ENCODE results near the gene BIRC6. TPM values are rescaled to one million over a fixed set of nuclear protein-coding genes. Genes with fewer than 3 reads are reported as not detected.

BIRC6 gene
- total and polyA plus RNA-seq, 2 of the 8 experiments (the other 6 are each of a cell fraction or from before 2014, with no cell fraction given), result 32.5 to 69.5 TPM

DNA sequence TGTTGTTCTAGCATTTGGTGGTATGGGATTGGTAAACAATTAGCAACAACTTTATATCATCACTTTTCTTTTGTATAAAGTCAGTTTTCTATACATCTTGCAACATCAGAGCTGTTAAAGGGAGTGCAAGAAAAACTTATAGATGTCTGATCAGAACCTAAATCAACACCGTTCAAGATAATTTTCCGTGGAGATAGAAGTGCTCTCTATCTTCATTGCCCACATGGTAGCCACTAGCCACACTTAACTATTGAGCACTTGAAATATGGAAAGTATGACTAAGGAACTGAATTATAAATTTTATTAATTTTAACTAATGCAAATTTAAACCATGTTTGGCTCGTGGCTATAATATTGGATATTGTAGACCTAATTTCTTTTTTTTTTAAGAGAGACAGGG, 276.2 kb downstream of the BIRC6 start (continued):
- TF ChIP-seq, protein P1, sequence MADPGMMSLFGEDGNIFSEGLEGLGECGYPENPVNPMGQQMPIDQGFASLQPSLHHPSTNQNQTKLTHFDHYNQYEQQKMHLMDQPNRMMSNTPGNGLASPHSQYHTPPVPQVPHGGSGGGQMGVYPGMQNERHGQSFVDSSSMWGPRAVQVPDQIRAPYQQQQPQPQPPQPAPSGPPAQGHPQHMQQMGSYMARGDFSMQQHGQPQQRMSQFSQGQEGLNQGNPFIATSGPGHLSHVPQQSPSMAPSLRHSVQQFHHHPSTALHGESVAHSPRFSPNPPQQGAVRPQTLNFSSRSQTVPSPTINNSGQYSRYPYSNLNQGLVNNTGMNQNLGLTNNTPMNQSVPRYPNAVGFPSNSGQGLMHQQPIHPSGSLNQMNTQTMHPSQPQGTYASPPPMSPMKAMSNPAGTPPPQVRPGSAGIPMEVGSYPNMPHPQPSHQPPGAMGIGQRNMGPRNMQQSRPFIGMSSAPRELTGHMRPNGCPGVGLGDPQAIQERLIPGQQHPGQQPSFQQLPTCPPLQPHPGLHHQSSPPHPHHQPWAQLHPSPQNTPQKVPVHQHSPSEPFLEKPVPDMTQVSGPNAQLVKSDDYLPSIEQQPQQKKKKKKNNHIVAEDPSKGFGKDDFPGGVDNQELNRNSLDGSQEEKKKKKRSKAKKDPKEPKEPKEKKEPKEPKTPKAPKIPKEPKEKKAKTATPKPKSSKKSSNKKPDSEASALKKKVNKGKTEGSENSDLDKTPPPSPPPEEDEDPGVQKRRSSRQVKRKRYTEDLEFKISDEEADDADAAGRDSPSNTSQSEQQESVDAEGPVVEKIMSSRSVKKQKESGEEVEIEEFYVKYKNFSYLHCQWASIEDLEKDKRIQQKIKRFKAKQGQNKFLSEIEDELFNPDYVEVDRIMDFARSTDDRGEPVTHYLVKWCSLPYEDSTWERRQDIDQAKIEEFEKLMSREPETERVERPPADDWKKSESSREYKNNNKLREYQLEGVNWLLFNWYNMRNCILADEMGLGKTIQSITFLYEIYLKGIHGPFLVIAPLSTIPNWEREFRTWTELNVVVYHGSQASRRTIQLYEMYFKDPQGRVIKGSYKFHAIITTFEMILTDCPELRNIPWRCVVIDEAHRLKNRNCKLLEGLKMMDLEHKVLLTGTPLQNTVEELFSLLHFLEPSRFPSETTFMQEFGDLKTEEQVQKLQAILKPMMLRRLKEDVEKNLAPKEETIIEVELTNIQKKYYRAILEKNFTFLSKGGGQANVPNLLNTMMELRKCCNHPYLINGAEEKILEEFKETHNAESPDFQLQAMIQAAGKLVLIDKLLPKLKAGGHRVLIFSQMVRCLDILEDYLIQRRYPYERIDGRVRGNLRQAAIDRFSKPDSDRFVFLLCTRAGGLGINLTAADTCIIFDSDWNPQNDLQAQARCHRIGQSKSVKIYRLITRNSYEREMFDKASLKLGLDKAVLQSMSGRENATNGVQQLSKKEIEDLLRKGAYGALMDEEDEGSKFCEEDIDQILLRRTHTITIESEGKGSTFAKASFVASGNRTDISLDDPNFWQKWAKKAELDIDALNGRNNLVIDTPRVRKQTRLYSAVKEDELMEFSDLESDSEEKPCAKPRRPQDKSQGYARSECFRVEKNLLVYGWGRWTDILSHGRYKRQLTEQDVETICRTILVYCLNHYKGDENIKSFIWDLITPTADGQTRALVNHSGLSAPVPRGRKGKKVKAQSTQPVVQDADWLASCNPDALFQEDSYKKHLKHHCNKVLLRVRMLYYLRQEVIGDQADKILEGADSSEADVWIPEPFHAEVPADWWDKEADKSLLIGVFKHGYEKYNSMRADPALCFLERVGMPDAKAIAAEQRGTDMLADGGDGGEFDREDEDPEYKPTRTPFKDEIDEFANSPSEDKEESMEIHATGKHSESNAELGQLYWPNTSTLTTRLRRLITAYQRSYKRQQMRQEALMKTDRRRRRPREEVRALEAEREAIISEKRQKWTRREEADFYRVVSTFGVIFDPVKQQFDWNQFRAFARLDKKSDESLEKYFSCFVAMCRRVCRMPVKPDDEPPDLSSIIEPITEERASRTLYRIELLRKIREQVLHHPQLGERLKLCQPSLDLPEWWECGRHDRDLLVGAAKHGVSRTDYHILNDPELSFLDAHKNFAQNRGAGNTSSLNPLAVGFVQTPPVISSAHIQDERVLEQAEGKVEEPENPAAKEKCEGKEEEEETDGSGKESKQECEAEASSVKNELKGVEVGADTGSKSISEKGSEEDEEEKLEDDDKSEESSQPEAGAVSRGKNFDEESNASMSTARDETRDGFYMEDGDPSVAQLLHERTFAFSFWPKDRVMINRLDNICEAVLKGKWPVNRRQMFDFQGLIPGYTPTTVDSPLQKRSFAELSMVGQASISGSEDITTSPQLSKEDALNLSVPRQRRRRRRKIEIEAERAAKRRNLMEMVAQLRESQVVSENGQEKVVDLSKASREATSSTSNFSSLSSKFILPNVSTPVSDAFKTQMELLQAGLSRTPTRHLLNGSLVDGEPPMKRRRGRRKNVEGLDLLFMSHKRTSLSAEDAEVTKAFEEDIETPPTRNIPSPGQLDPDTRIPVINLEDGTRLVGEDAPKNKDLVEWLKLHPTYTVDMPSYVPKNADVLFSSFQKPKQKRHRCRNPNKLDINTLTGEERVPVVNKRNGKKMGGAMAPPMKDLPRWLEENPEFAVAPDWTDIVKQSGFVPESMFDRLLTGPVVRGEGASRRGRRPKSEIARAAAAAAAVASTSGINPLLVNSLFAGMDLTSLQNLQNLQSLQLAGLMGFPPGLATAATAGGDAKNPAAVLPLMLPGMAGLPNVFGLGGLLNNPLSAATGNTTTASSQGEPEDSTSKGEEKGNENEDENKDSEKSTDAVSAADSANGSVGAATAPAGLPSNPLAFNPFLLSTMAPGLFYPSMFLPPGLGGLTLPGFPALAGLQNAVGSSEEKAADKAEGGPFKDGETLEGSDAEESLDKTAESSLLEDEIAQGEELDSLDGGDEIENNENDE (IDR thresholded peaks at IDR 0.05; ENCODE audit: insufficient replicate concordance, low read length), result no peak
- TF ChIP-seq POLR2A (IDR thresholded peaks at IDR 0.05; ENCODE audit: control extremely low read depth in 1 of 2, low read depth in 2 of 2, low read length in 2 of 2) (no peak), CREB1 (IDR thresholded peaks at IDR 0.05) (no peak), YY1 (IDR thresholded peaks at IDR 0.05; ENCODE audit: low read depth, low read length) (no peak), RBBP5 (IDR thresholded peaks at IDR 0.05; ENCODE audit: borderline replicate concordance, low read depth, low read length) (no peak), RAD21 (IDR thresholded peaks at IDR 0.05 in 1 of 2, conservative IDR thresholded peaks at IDR 0.05 in 1 of 2; ENCODE audit: low read depth in 2 of 2, low read length in 2 of 2) (no peak), SP1 (IDR thresholded peaks at IDR 0.05; ENCODE audit: low read depth, low read length) (no peak), TAF7 (optimal IDR thresholded peaks at IDR 0.05; ENCODE audit: borderline replicate concordance, low read depth, low read length) (no peak), KDM5A (IDR thresholded peaks at IDR 0.05; ENCODE audit: low read length) (no peak), JUND (IDR thresholded peaks at IDR 0.05; ENCODE audit: low read length) (no peak), CTBP2 (IDR thresholded peaks at IDR 0.05; ENCODE audit: borderline replicate concordance, insufficient read depth, insufficient read length, low read length) (no peak)
- TF ChIP-seq, protein P2, sequence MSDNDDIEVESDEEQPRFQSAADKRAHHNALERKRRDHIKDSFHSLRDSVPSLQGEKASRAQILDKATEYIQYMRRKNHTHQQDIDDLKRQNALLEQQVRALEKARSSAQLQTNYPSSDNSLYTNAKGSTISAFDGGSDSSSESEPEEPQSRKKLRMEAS (IDR thresholded peaks at IDR 0.05), result no peak

All from H1 (cell line).